Lower leg skin (tissue), 3 donors: Measurements from ENCODE around the gene HIGD1C.

Source experiments
- CTCF ChIP-seq, 3 donors: fragments of 450-650 bp; IDR thresholded peaks; one replicate each; pipeline ENCODE4 v1.5.1; 2016; ENCODE audit warnings: antibody characterized with exemption in 3 of 3, mild to moderate bottlenecking in 3 of 3, moderate library complexity in 2 of 3
- POLR2A ChIP-seq, 2 donors: fragments of 450-650 bp; IDR thresholded peaks; one replicate each; pipeline ENCODE4 v1.6.1; 2016 to 2017; ENCODE audit warnings: antibody characterized with exemption in 2 of 2, mild to moderate bottlenecking in 1 of 2, moderate library complexity in 1 of 2

- TF ChIP-seq POLR2A (IDR thresholded peaks at IDR 0.05), result no peak
- TF ChIP-seq CTCF (IDR thresholded peaks at IDR 0.05), result no peak
Observed at GRCh38 chr12:50980545-50980944, 28.2 kb downstream of the HIGD1C start.
